Endodermal cell (in vitro differentiated cells): ENCODE measurements around the gene SPPL3. TPM values are rescaled to one million over a fixed set of nuclear protein-coding genes. Genes with fewer than 3 reads are reported as not detected.

Source experiments
- DNase-seq: peaks from one replicate; pipeline ENCODE4 v3.0.0-alpha.2; 2017
- H3K27ac ChIP-seq: 2 replicates; pipeline ENCODE4 v1.5.1; 2013; ENCODE audit warnings: mild to moderate bottlenecking, low read depth, low read length, moderate library complexity
- H3K27me3 ChIP-seq: 2 replicates; pipeline ENCODE4 v1.6.1; 2013; ENCODE audit warnings: mild to moderate bottlenecking, low read length, moderate library complexity; ENCODE audit not compliant: insufficient read depth, control insufficient read depth, poor library complexity, severe bottlenecking
- H3K36me3 ChIP-seq: 2 replicates; pipeline ENCODE4 v1.7.0; 2013; ENCODE audit warnings: mild to moderate bottlenecking, low read length, moderate library complexity; ENCODE audit not compliant: control insufficient read depth, insufficient read depth
- H3K4me1 ChIP-seq: one replicate; pipeline ENCODE4 v1.7.0; 2013; ENCODE audit warnings: low read length; ENCODE audit not compliant: control insufficient read depth, insufficient read depth
- H3K4me3 ChIP-seq: 2 replicates; pipeline ENCODE4 v1.5.1; 2013; ENCODE audit warnings: mild to moderate bottlenecking, low read length, moderate library complexity
- H3K9ac ChIP-seq: 2 replicates; pipeline ENCODE4 v1.6.1; 2013; ENCODE audit warnings: mild to moderate bottlenecking, low read length, moderate library complexity; ENCODE audit not compliant: poor library complexity, severe bottlenecking; ENCODE audit errors: extremely low read depth
- H3K9me3 ChIP-seq: 2 replicates; pipeline ENCODE4 v1.6.1; 2013; ENCODE audit warnings: mild to moderate bottlenecking, low read length, moderate library complexity; ENCODE audit not compliant: control insufficient read depth
- H3K27ac Mint-ChIP-seq: 2 replicates; pipeline ENCODE4 v1.8.0; 2020; ENCODE audit warnings: mixed read lengths
- H3K27me3 Mint-ChIP-seq: 2 replicates; pipeline ENCODE4 v1.8.0; 2021; ENCODE audit warnings: mild to moderate bottlenecking, mixed read lengths; ENCODE audit not compliant: insufficient read depth
- H3K36me3 Mint-ChIP-seq: 2 replicates; pipeline ENCODE4 v1.8.0; 2020; ENCODE audit warnings: low read depth, mixed read lengths
- H3K4me1 Mint-ChIP-seq: 2 replicates; pipeline ENCODE4 v1.8.0; 2020; ENCODE audit warnings: mixed read lengths
- H3K4me3 Mint-ChIP-seq: 2 replicates; pipeline ENCODE4 v1.8.0; 2020; ENCODE audit warnings: mild to moderate bottlenecking, moderate library complexity, mixed read lengths
- H3K9me3 Mint-ChIP-seq: 2 replicates; pipeline ENCODE4 v1.8.0; 2020; ENCODE audit warnings: mild to moderate bottlenecking, mixed read lengths
- CTCF ChIP-seq: fragments of 200-600 bp; sonication (generic); conservative IDR thresholded peaks from 2 replicates; pipeline ENCODE4 v1.5.0; 2021; ENCODE audit warnings: antibody characterized with exemption, mild to moderate bottlenecking
- WGBS, 2 experiments: methylation state at CpG; one replicate each; pipeline versions ENCODE4 v1.1.5 to v1.1.7; 2013; ENCODE audit warnings: missing lambda C conversion rate in 2 of 2, mixed read lengths in 1 of 2; ENCODE audit not compliant: insufficient coverage in 1 of 2, insufficient read length in 1 of 2; 5-methylcytosine and 5-hydroxymethylcytosine counted together
- total RNA-seq, 2 donors: library from RNA; stranded (reverse); fragmentation: NEBNext Ultra II Directional in 1 of 2; extraction: Animal tissue kit (Norgen Biotek cat#: 25700) in 1 of 2; gene quantifications; 2 replicates in 1 of 2; 3 replicates in 1 of 2; pipeline ENCODE4 v1.2.1, GENCODE V29; 2021

The SPPL3 gene
- total RNA-seq, 2 donors from 2014 or later = 41.1 to 46.8 TPM

- H3K4me3 Mint-ChIP-seq = no peak overlapping the region
- Histone ChIP-seq H3K4me1 (no peaks in the 10 kb centered on the region), H3K36me3 (no peaks in the 10 kb centered on the region), H3K4me3 (no peak overlapping the region), H3K27me3 (no peaks in the 10 kb centered on the region), H3K9ac (no peak overlapping the region), H3K9me3 (no peaks in the 10 kb centered on the region), H3K27ac (no peak overlapping the region)
- 95 to 97% methylated on average over 3 of the region's 3 CpGs for WGBS, 2 experiments
- no peak overlapping the region for H3K27ac Mint-ChIP-seq
- H3K36me3 Mint-ChIP-seq = peaks cover 11% of the 10 kb centered on the region
- H3K9me3 Mint-ChIP-seq = no peaks in the 10 kb centered on the region
- H3K4me1 Mint-ChIP-seq = no peaks in the 10 kb centered on the region
- no peaks in the 10 kb centered on the region for H3K27me3 Mint-ChIP-seq
- DNase-seq = no peak
- no peak for TF ChIP-seq CTCF
Measured at GRCh38 chr12:120865098-120865497, 39.1 kb downstream of the SPPL3 start.

- Mint-ChIP-seq H3K9me3 (peaks cover 14% of the 10 kb centered on the region), H3K4me1 (no peaks in the 10 kb centered on the region), H3K27ac (no peak overlapping the region), H3K36me3 (peaks cover 17% of the 10 kb centered on the region), H3K27me3 (no peaks in the 10 kb centered on the region), H3K4me3 (no peak overlapping the region)
- Histone ChIP-seq H3K4me1 (no peaks in the 10 kb centered on the region), H3K4me3 (no peak overlapping the region), H3K9me3 (peaks cover 15% of the 10 kb centered on the region), H3K9ac (no peak overlapping the region), H3K27me3 (no peaks in the 10 kb centered on the region), H3K27ac (no peak overlapping the region), H3K36me3 (peaks cover 4% of the 10 kb centered on the region)
- no peak for TF ChIP-seq CTCF
- DNase-seq = no peak
- 89% methylated on average over 1 of the region's 1 CpG; no CpG with 5 or more reads in 1 of the 2 experiments for WGBS, 2 experiments
Measured at GRCh38 chr12:120862664-120863063, 41.5 kb downstream of the SPPL3 start.

GRCh38 chr12:120861074-120861795, 42.9 kb downstream of the SPPL3 start:
- no peak for DNase-seq
- Mint-ChIP-seq H3K36me3 (peaks cover 13% of the 10 kb centered on the region), H3K4me3 (no peak overlapping the region), H3K4me1 (peaks cover 2% of the 10 kb centered on the region), H3K9me3 (peaks cover 16% of the 10 kb centered on the region), H3K27me3 (no peaks in the 10 kb centered on the region), H3K27ac (no peak overlapping the region)
- no peak overlapping the region for H3K27ac ChIP-seq
- H3K4me1 ChIP-seq = no peaks in the 10 kb centered on the region
- H3K9ac ChIP-seq = no peak overlapping the region
- TF ChIP-seq CTCF = no peak
- peaks cover 15% of the 10 kb centered on the region for H3K9me3 ChIP-seq
- no peak overlapping the region for H3K4me3 ChIP-seq
- peaks cover 4% of the 10 kb centered on the region for H3K36me3 ChIP-seq
- H3K27me3 ChIP-seq = no peaks in the 10 kb centered on the region
- 92% methylated on average over 3 of the region's 3 CpGs; no CpG with 5 or more reads in 1 of the 2 experiments for WGBS, 2 experiments
